ENCODE measurements around the gene RAG1.

RAG1 gene

GRCh38 chr11:36617543-36618362, 49.9 kb downstream of the RAG1 start:
- DNase-seq (ENCODE audit: low spot score): no peak
- no peak for TF ChIP-seq CTCF (IDR thresholded peaks at IDR 0.05; ENCODE audit: extremely low read depth, missing control alignments)

GRCh38 chr11:36618363-36619047, 50.7 kb downstream of the RAG1 start:
- no peak for DNase-seq (ENCODE audit: low spot score)
- TF ChIP-seq CTCF (IDR thresholded peaks at IDR 0.05; ENCODE audit: extremely low read depth, missing control alignments): no peak

GRCh38 chr11:36619502-36619901, 51.7 kb downstream of the RAG1 start:
- no peak for TF ChIP-seq CTCF (IDR thresholded peaks at IDR 0.05; ENCODE audit: extremely low read depth, missing control alignments)
- no peak for DNase-seq (ENCODE audit: low spot score)

GRCh38 chr11:36620246-36620645, 52.4 kb downstream of the RAG1 start:
- no peak for TF ChIP-seq CTCF (IDR thresholded peaks at IDR 0.05; ENCODE audit: extremely low read depth, missing control alignments)
- no peak for DNase-seq (ENCODE audit: low spot score)

GRCh38 chr11:36622431-36623136, 54.8 kb downstream of the RAG1 start:
- TF ChIP-seq CTCF (IDR thresholded peaks at IDR 0.05; ENCODE audit: extremely low read depth, missing control alignments): no peak
- peak; percentile 8 for DNase-seq (ENCODE audit: low spot score)

GRCh38 chr11:36623494-36623893, 55.7 kb downstream of the RAG1 start:
- TF ChIP-seq CTCF (IDR thresholded peaks at IDR 0.05; ENCODE audit: extremely low read depth, missing control alignments): no peak
- DNase-seq (ENCODE audit: low spot score): no peak

- DNase-seq (ENCODE audit: low spot score): no peak
- no peak for TF ChIP-seq CTCF (IDR thresholded peaks at IDR 0.05; ENCODE audit: extremely low read depth, missing control alignments)
These were observed 59.2 kb downstream of the RAG1 start for GRCh38 chr11:36627006-36627405.

All from GM20000 (cell line).